ENCODE results near the gene CDC14C.
"Not testable (repeated sequence)": the region's sequence is repeated elsewhere in the genome, so short reads cannot be mapped to it uniquely, and the experiment has no call there.

CDC14C gene

GRCh38 chr7:48899932-48900331, 24.4 kb upstream of the CDC14C start:
- H3K4me3 ChIP-seq (ENCODE audit: control insufficient read depth, low read depth, low read length), result no peak overlapping the region
- no peak for TF ChIP-seq CTCF (IDR thresholded peaks at IDR 0.05; ENCODE audit: control insufficient read depth, insufficient read depth, low read depth, low read length, missing control alignments)
- no peak for DNase-seq (ENCODE audit: low read depth)

- no peak for DNase-seq (ENCODE audit: low read depth)
- TF ChIP-seq CTCF (IDR thresholded peaks at IDR 0.05; ENCODE audit: control insufficient read depth, insufficient read depth, low read depth, low read length, missing control alignments), result no peak
- H3K4me3 ChIP-seq (ENCODE audit: control insufficient read depth, low read depth, low read length), result no peak overlapping the region
These were observed 22.4 kb upstream of the CDC14C start for GRCh38 chr7:48901966-48902365.

GRCh38 chr7:48904975-48905374, 19.4 kb upstream of the CDC14C start:
- DNase-seq (ENCODE audit: low read depth), result no peak
- no peak for TF ChIP-seq CTCF (IDR thresholded peaks at IDR 0.05; ENCODE audit: control insufficient read depth, insufficient read depth, low read depth, low read length, missing control alignments)
- H3K4me3 ChIP-seq (ENCODE audit: control insufficient read depth, low read depth, low read length), result no peak overlapping the region

- H3K4me3 ChIP-seq (ENCODE audit: control insufficient read depth, low read depth, low read length); DNase-seq (ENCODE audit: low read depth): not testable (repeated sequence)
These were observed 18.7 kb upstream of the CDC14C start for GRCh38 chr7:48905686-48906085.

GRCh38 chr7:48909887-48910286, 14.5 kb upstream of the CDC14C start:
- not testable (repeated sequence) for H3K4me3 ChIP-seq (ENCODE audit: control insufficient read depth, low read depth, low read length); DNase-seq (ENCODE audit: low read depth)

GRCh38 chr7:48931481-48931880, 7.1 kb downstream of the CDC14C start:
- no peak for DNase-seq (ENCODE audit: low read depth)
- H3K4me3 ChIP-seq (ENCODE audit: control insufficient read depth, low read depth, low read length), result no peak overlapping the region
- no peak for TF ChIP-seq CTCF (IDR thresholded peaks at IDR 0.05; ENCODE audit: control insufficient read depth, insufficient read depth, low read depth, low read length, missing control alignments)

GRCh38 chr7:48932126-48932910, 8.0 kb downstream of the CDC14C start:
- DNase-seq (ENCODE audit: low read depth), result no peak
- TF ChIP-seq CTCF (IDR thresholded peaks at IDR 0.05; ENCODE audit: control insufficient read depth, insufficient read depth, low read depth, low read length, missing control alignments), result no peak
- H3K4me3 ChIP-seq (ENCODE audit: control insufficient read depth, low read depth, low read length), result no peak overlapping the region

All from AG09309 (cell line).